Measurements from ENCODE around the gene PUS3.
A peak's percentile ranks its signal among the peaks of the same experiment; 100 is the strongest.
"Not testable (repeated sequence)": the region's sequence is repeated elsewhere in the genome, so short reads cannot be mapped to it uniquely, and the experiment has no call there.

The PUS3 gene

GRCh38 chr11:125918140-125918840 is 15.3 kb upstream of the PUS3 start:
- DNase-seq (ENCODE audit: extremely low read depth, low read depth), result peak; percentile 82
- TF ChIP-seq CTCF (IDR thresholded peaks at IDR 0.05; ENCODE audit: low read depth, low read length, missing control alignments), result peak; percentile 22
- H3K4me3 ChIP-seq (replicated peaks; ENCODE audit: low read depth, low read length), result no peak overlapping the region

- TF ChIP-seq CTCF (IDR thresholded peaks at IDR 0.05; ENCODE audit: low read depth, low read length, missing control alignments), result no peak
- no peak overlapping the region for H3K4me3 ChIP-seq (replicated peaks; ENCODE audit: low read depth, low read length)
- DNase-seq (ENCODE audit: extremely low read depth, low read depth), result no peak
Observed at GRCh38 chr11:125916683-125917347, 13.8 kb upstream of the PUS3 start.

GRCh38 chr11:125914601-125915000 is 11.6 kb upstream of the PUS3 start:
- DNase-seq (ENCODE audit: extremely low read depth, low read depth); H3K4me3 ChIP-seq (replicated peaks; ENCODE audit: low read depth, low read length): not testable (repeated sequence)

- no peak overlapping the region for H3K4me3 ChIP-seq (replicated peaks; ENCODE audit: low read depth, low read length)
- no peak for DNase-seq (ENCODE audit: extremely low read depth, low read depth)
- TF ChIP-seq CTCF (IDR thresholded peaks at IDR 0.05; ENCODE audit: low read depth, low read length, missing control alignments), result no peak
Observed at GRCh38 chr11:125910226-125910849, 7.3 kb upstream of the PUS3 start.

- no peak overlapping the region for H3K4me3 ChIP-seq (replicated peaks; ENCODE audit: low read depth, low read length)
- no peak for TF ChIP-seq CTCF (IDR thresholded peaks at IDR 0.05; ENCODE audit: low read depth, low read length, missing control alignments)
- DNase-seq (ENCODE audit: extremely low read depth, low read depth), result no peak
Observed at GRCh38 chr11:125904678-125905077, 1.7 kb upstream of the PUS3 start.

- TF ChIP-seq CTCF (IDR thresholded peaks at IDR 0.05; ENCODE audit: low read depth, low read length, missing control alignments), result no peak
- no peak for DNase-seq (ENCODE audit: extremely low read depth, low read depth)
- no peak within 1 kb of the TSS for H3K4me3 ChIP-seq (replicated peaks; ENCODE audit: low read depth, low read length)
Observed at GRCh38 chr11:125903711-125904659, 979 bp upstream of the PUS3 start, which contains the start of gene DDX25. Gene DDX25, plus strand, starts transcription at chr11:125904508. Its CDS starts 10 bp downstream, at chr11:125904518.

Measured in HFF-Myc (cell line).